Ovary (tissue), 9 donors: ENCODE measurements around the gene SLC7A6OS. TPM values are rescaled to one million over a fixed set of nuclear protein-coding genes. Genes with fewer than 3 reads are reported as not detected.

ENCODE experiments used
- DNase-seq, 5 donors: peaks; one replicate each; pipeline ENCODE4 v3.0.0-alpha.2; 2019 to 2020
- H3K27ac ChIP-seq, 2 donors: fragments of 200-600 bp; one replicate each; pipeline versions ENCODE4 v1.5.1 to v1.8.0; 2019 to 2022
- H3K27me3 ChIP-seq: fragments of 200-600 bp; one replicate; pipeline ENCODE4 v1.8.0; 2022
- H3K36me3 ChIP-seq: fragments of 200-600 bp; sonication (generic); one replicate; pipeline ENCODE4 v1.5.1; 2019
- H3K4me1 ChIP-seq: one replicate; pipeline ENCODE4 v1.8.1; 2013; ENCODE audit warnings: mild to moderate bottlenecking, moderate library complexity; ENCODE audit not compliant: insufficient read depth
- H3K4me3 ChIP-seq: fragments of 200-600 bp; sonication (generic); one replicate; pipeline ENCODE4 v1.5.1; 2017
- H3K9me3 ChIP-seq, 2 donors: fragments of 200-600 bp in 1 of 2; sonication (generic) in 1 of 2; one replicate each; pipeline versions ENCODE4 v1.5.1 to v1.8.1; 2013 to 2019; ENCODE audit warnings: mild to moderate bottlenecking in 1 of 2, moderate library complexity in 1 of 2
- EP300 ChIP-seq: sonication (generic); formaldehyde crosslinking; IDR thresholded peaks from one replicate; pipeline ENCODE4 v1.6.1; 2017; ENCODE audit warnings: antibody characterized with exemption
- POLR2A ChIP-seq: fragments of 450-650 bp; IDR thresholded peaks from one replicate; pipeline ENCODE4 v1.6.1; 2017; ENCODE audit warnings: antibody characterized with exemption, mild to moderate bottlenecking, moderate library complexity
- whole genome bisulfite sequencing, 3 donors: extraction: QIAGEN DNeasy Blood & Tissue Kit in 1 of 3; methylation state at CpG; one replicate each; pipeline versions ENCODE4 v1.1.5 to v1.1.7; 2013 to 2017; 5-methylcytosine and 5-hydroxymethylcytosine counted together
- intact Hi-C, 4 donors: fragments of 100-400 bp; cut with DNase I; formaldehyde crosslinking; loops; one replicate each; pipeline versions ENCODE4 v1.11.0 to v1.15.1; 2022 to 2023
- polyA plus RNA-seq, 2 donors: library from polyadenylated mRNA; stranded (reverse); fragments of 200-250 nt in 1 of 2; fragments of 350-450 nt in 1 of 2; fragmentation: Illumina TruSeq in 1 of 2; extraction: RNeasy Lipid Tissue Mini Kit (QIAGEN cat#74804) in 1 of 2; gene quantifications; one replicate each; pipeline ENCODE4 v1.2.3, GENCODE V29; 2013 to 2014
- total RNA-seq, 7 donors: library from RNA; depleted of rRNA in 2 of 7; stranded (reverse); fragments of >200 nt in 2 of 7; fragmentation: NEBNext Ultra II Directional in 3 of 7; extraction: Animal tissue kit (Norgen Biotek cat#: 25700) in 3 of 7; gene quantifications; one replicate each; pipeline versions ENCODE4 v1.1.0 to v1.2.4, GENCODE V29; 2016 to 2023
- TF ChIP-seq, protein P1 (sequence below), 3 donors: fragments of 450-650 bp in 2 of 3; fragments of 200-600 bp in 1 of 3; IDR thresholded peaks; one replicate each; pipeline versions ENCODE4 v1.5.1 to v1.8.0; 2016 to 2022; ENCODE audit warnings: antibody characterized with exemption in 3 of 3, mild to moderate bottlenecking in 1 of 3
- donor health status: DM: no; HTN: no; CAD: no; lungs with moderate emphysema.
- donor health status: DM: no; HTN: no; CAD: no.
- donor health status: Bipolar disorder and iron deficiency.
- donor health status: DM: yes; HTN: yes; CAD: no.
- donor health status: DM: no; HTN: no; CAD: no.
- donor health status: DM: yes; HTN: yes; CAD: no.

Gene SLC7A6OS
- total and polyA plus RNA-seq, 9 donors = 8.7 to 20.7 (median 17.6) TPM

DNA sequence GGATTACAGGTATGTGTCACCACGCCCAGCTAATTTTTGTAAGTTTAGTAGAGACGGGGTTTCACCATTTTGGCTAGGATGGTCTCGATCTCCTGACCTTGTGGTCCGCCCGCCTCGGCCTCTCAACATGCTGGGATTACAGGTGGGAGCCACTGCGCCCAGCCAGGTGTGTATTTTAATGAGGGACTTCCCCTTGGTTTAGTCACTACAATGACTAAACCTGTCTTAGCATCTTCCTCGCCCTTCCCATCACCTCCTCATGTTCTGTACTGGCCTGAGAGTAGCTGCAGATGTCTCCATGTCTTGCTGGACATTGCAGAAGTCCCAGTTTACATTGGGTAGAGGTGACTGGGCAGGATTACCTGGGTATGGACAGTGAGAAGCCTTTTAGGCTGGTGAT is 36.9 kb downstream of the SLC7A6OS start:
- no peak overlapping the region for H3K27ac ChIP-seq
- H3K9me3 ChIP-seq = no peaks in the 10 kb centered on the region
- no peaks in the 10 kb centered on the region for H3K27me3 ChIP-seq
- WGBS, 3 donors = 94 to 96% (median 96%) methylated on average over 8 of the region's 8 CpGs
- TF ChIP-seq, protein P1, sequence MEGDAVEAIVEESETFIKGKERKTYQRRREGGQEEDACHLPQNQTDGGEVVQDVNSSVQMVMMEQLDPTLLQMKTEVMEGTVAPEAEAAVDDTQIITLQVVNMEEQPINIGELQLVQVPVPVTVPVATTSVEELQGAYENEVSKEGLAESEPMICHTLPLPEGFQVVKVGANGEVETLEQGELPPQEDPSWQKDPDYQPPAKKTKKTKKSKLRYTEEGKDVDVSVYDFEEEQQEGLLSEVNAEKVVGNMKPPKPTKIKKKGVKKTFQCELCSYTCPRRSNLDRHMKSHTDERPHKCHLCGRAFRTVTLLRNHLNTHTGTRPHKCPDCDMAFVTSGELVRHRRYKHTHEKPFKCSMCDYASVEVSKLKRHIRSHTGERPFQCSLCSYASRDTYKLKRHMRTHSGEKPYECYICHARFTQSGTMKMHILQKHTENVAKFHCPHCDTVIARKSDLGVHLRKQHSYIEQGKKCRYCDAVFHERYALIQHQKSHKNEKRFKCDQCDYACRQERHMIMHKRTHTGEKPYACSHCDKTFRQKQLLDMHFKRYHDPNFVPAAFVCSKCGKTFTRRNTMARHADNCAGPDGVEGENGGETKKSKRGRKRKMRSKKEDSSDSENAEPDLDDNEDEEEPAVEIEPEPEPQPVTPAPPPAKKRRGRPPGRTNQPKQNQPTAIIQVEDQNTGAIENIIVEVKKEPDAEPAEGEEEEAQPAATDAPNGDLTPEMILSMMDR (IDR thresholded peaks at IDR 0.05) = no peak
- TF ChIP-seq EP300 (no peak), POLR2A (no peak)
- DNase-seq = no peak
- no peak overlapping the region for H3K4me3 ChIP-seq
- H3K36me3 ChIP-seq = no peaks in the 10 kb centered on the region
- H3K4me1 ChIP-seq = no peaks in the 10 kb centered on the region
- intact Hi-C loops = no loop called here

DNA sequence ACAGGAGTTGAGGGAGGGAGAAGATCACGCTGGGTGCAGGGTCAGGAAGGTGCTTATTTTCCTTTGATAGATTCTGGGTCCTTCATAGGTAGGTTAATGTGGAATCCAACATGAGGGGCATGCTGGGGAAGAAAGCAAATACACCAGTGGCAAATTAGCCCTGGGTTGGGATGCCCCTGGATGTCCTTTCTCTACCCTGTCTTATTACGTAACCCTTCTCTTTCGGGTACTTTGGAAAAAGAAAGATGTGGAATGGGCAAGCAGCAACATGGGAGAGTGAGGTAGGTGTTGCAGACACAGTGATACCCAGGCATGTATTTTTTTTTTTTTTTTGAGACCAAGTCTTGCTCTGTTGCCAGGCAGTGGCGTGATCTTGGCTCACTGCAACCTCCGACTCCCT is 37.3 kb downstream of the SLC7A6OS start:
- no peak overlapping the region for H3K27ac ChIP-seq
- H3K4me1 ChIP-seq = no peaks in the 10 kb centered on the region
- intact Hi-C loops = no loop called here
- H3K27me3 ChIP-seq = no peaks in the 10 kb centered on the region
- no peak overlapping the region for H3K4me3 ChIP-seq
- no peak for DNase-seq
- WGBS, 3 donors = 93 to 94% (median 93%) methylated on average over 5 of the region's 5 CpGs
- TF ChIP-seq POLR2A = no peak
- TF ChIP-seq, protein P1 (IDR thresholded peaks at IDR 0.05) = no peak
- no peak for TF ChIP-seq EP300
- no peaks in the 10 kb centered on the region for H3K9me3 ChIP-seq
- H3K36me3 ChIP-seq = no peaks in the 10 kb centered on the region

DNA sequence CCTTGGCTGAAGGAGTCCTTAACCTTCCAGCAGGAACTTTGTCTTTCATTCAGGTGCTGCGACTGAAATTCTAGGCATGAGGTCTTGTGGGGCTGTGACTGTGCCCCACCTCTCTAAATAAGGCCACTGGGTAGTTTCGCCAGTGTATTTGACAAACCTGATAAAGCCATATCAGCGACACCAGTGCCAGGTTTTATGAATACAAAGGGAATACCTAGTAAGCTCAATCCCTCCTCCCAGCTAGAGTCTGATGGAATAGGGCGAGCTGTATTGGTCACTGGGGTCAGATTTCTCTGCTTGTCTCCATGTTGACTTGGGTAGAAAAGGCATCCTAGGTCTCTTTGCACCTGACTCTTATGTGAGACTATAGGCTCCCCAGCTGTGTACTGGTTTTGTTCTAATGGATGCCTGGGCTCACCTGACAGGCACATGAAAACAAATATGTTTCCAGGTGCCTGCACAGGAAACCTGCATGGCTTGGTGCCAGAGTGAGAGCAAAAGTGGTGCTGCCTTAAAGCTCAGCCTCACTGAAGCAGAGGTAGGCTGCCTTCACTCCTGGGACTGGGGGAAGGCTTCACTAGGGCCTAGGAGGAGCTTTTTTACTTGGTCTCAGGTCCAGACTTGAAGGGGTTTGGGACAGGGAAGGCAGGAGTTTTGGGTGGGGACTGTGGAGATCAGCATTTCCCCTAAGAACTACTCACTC is 38.1 kb downstream of the SLC7A6OS start:
- WGBS, 3 donors = 91 to 95% (median 92%) methylated on average over 4 of the region's 4 CpGs
- no peak for DNase-seq
- Histone ChIP-seq H3K36me3 (no peaks in the 10 kb centered on the region), H3K9me3 (no peaks in the 10 kb centered on the region), H3K27ac (no peak overlapping the region), H3K27me3 (no peaks in the 10 kb centered on the region), H3K4me3 (no peak overlapping the region), H3K4me1 (no peaks in the 10 kb centered on the region)
- intact Hi-C loops = no loop called here
- TF ChIP-seq POLR2A (no peak), EP300 (no peak)
- TF ChIP-seq, protein P1 (IDR thresholded peaks at IDR 0.05) = no peak

DNA sequence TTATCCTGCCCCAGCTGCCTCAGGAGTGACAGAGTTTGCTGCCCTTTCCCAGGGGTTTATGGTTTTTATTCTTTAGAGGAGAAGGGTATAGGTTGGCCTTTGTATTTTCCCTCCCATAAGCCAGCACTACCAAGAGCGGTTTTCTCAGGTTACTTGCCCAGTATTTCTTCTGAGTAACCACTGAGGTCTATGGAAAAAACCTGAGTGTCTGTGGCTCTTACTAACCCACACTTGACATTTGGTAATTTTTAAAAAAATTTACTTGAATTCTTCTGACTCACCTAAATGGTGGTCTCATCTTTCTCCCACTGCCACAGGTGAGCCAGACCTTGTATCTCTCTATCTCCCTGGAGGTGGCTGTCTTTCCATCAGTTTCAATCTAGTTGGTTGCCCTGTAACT is 40.4 kb downstream of the SLC7A6OS start:
- no peak overlapping the region for H3K27ac ChIP-seq
- no peaks in the 10 kb centered on the region for H3K36me3 ChIP-seq
- intact Hi-C loops = no loop called here
- WGBS, 3 donors = 0 to 56% (median 4%) methylated on average over 1 of the region's 1 CpG
- H3K27me3 ChIP-seq = no peaks in the 10 kb centered on the region
- no peaks in the 10 kb centered on the region for H3K9me3 ChIP-seq
- no peaks in the 10 kb centered on the region for H3K4me1 ChIP-seq
- no peak overlapping the region for H3K4me3 ChIP-seq
- TF ChIP-seq POLR2A = no peak
- TF ChIP-seq, protein P1 (IDR thresholded peaks at IDR 0.05) = no peak
- no peak for TF ChIP-seq EP300
- DNase-seq = no peak
